Measurements from ENCODE around the gene BCKDHA. TPM values are rescaled to one million over a fixed set of nuclear protein-coding genes. Genes with fewer than 3 reads are reported as not detected.

The BCKDHA gene
- total RNA-seq, 4 donors from 2014 or later: 27.9 to 59.2 (median 39.1) TPM

DNA sequence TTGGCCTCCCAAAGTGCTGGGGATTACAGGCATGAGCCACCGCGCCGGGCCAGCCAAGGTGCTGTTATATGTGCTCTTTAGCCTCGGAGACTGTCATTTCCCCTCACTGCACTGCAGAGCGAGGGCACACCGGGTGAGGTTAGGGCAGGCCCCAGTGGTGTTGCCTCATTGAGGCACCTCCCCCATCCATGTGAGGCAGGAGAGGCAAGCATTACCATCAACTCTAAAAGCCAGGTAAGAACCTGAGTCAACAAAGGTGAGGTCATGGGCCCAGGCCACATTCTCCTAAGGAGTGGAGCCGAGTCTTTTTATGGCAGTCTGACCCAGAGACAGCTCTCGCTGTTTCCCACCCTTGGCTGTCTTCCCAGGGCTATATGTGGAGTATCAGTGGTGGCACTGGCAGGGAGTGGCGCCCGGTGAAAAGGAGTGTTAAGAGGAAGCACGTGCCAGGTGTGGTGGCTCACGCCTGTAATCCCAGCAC is 18.6 kb downstream of the BCKDHA start:
- TF ChIP-seq CTCF (IDR thresholded peaks at IDR 0.05; ENCODE audit: low read depth): no peak

GRCh38 chr19:41420101-41420880 is 22.7 kb downstream of the BCKDHA start:
- no peak for TF ChIP-seq CTCF (IDR thresholded peaks at IDR 0.05; ENCODE audit: low read depth)

GRCh38 chr19:41421314-41421713 is 23.7 kb downstream of the BCKDHA start:
- no peak for TF ChIP-seq CTCF (IDR thresholded peaks at IDR 0.05; ENCODE audit: low read depth)

GRCh38 chr19:41421973-41422372 is 24.4 kb downstream of the BCKDHA start:
- TF ChIP-seq CTCF (IDR thresholded peaks at IDR 0.05; ENCODE audit: low read depth): no peak

- TF ChIP-seq CTCF (IDR thresholded peaks at IDR 0.05; ENCODE audit: low read depth): no peak
Observed at GRCh38 chr19:41422456-41422855, 24.8 kb downstream of the BCKDHA start.

DNA sequence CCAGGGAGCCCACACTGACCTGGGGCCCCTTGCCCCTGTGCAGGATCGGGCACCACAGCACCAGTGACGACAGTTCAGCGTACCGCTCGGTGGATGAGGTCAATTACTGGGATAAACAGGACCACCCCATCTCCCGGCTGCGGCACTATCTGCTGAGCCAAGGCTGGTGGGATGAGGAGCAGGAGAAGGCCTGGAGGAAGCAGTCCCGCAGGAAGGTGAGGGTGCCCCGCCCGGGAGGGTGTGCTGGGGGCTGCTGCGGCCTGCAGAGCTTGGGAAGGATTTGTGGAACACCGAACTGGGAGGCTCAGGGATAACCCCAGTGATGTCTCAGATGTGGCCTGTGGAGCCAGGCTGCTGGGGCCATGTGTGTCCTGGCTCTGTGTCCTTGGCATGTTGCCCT is 25.3 kb downstream of the BCKDHA start:
- TF ChIP-seq CTCF (IDR thresholded peaks at IDR 0.05; ENCODE audit: low read depth): no peak

DNA sequence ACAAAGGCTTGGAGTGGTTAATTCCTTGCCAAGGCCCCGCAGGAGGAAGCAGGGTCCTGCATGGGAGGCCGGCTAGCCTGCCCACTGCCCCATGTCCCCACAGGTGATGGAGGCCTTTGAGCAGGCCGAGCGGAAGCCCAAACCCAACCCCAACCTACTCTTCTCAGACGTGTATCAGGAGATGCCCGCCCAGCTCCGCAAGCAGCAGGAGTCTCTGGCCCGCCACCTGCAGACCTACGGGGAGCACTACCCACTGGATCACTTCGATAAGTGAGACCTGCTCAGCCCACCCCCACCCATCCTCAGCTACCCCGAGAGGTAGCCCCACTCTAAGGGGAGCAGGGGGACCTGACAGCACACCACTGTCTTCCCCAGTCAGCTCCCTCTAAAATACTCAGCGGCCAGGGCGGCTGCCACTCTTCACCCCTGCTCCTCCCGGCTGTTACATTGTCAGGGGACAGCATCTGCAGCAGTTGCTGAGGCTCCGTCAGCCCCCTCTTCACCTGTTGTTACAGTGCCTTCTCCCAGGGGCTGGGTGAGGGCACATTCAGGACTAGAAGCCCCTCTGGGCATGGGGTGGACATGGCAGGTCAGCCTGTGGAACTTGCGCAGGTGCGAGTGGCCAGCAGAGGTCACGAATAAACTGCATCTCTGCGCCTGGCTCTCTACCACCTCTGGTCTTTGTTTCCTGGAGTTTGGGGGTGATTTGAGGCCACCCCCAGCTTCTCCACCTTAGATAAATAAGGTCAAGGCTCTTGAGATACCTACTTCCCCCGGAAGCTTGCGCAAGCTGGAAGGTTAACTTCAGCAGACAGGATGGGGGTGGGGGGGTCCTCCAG is 26.9 kb downstream of the BCKDHA start:
- TF ChIP-seq CTCF (IDR thresholded peaks at IDR 0.05; ENCODE audit: low read depth): no peak
